Osteocyte (in vitro differentiated cells): ENCODE results near the gene LAMC1. TPM values are rescaled to one million over a fixed set of nuclear protein-coding genes. Genes with fewer than 3 reads are reported as not detected.

Experiments used
- DNase-seq: peaks from one replicate; pipeline ENCODE4 v3.0.0; 2021; ENCODE audit warnings: mixed read lengths; ENCODE audit not compliant: unreplicated experiment; ENCODE audit errors: extremely low spot score
- H3K27ac Mint-ChIP-seq: one replicate; pipeline ENCODE4 v1.8.0; 2021; ENCODE audit warnings: mild to moderate bottlenecking, mixed read lengths; ENCODE audit not compliant: unreplicated experiment
- H3K27me3 Mint-ChIP-seq: one replicate; pipeline ENCODE4 v1.8.0; 2021; ENCODE audit warnings: mixed read lengths; ENCODE audit not compliant: unreplicated experiment
- H3K36me3 Mint-ChIP-seq: one replicate; pipeline ENCODE4 v1.8.0; 2021; ENCODE audit warnings: mixed read lengths; ENCODE audit not compliant: unreplicated experiment
- H3K4me1 Mint-ChIP-seq: one replicate; pipeline ENCODE4 v1.8.0; 2021; ENCODE audit warnings: mixed read lengths; ENCODE audit not compliant: unreplicated experiment
- H3K4me3 Mint-ChIP-seq: one replicate; pipeline ENCODE4 v1.8.0; 2021; ENCODE audit warnings: mild to moderate bottlenecking, moderate library complexity, mixed read lengths; ENCODE audit not compliant: unreplicated experiment
- H3K9me3 Mint-ChIP-seq: one replicate; pipeline ENCODE4 v1.8.0; 2021; ENCODE audit warnings: mixed read lengths; ENCODE audit not compliant: unreplicated experiment
- CTCF ChIP-seq: fragments of 200-600 bp; sonication (generic); IDR thresholded peaks from 2 replicates; pipeline ENCODE4 v1.5.0; 2021; ENCODE audit warnings: antibody characterized with exemption, mild to moderate bottlenecking, moderate library complexity
- total RNA-seq: library from RNA; stranded (reverse); gene quantifications from 2 replicates; pipeline ENCODE4 v1.2.1, GENCODE V29; 2021

The LAMC1 gene
- total RNA-seq, 1 donor from 2014 or later: 384 TPM

GRCh38 chr1:183116416-183116815 lies 93.2 kb downstream of the LAMC1 start:
- no peak for TF ChIP-seq CTCF
- no peak for DNase-seq
- Mint-ChIP-seq H3K27me3 (no peaks in the 10 kb centered on the region), H3K4me1 (peaks cover 3% of the 10 kb centered on the region), H3K36me3 (peaks cover 61% of the 10 kb centered on the region), H3K9me3 (no peaks in the 10 kb centered on the region), H3K4me3 (no peak overlapping the region), H3K27ac (no peak overlapping the region)

GRCh38 chr1:183121609-183122008 lies 98.4 kb downstream of the LAMC1 start:
- Mint-ChIP-seq H3K4me1 (no peaks in the 10 kb centered on the region), H3K27ac (no peak overlapping the region), H3K9me3 (no peaks in the 10 kb centered on the region), H3K4me3 (no peak overlapping the region), H3K27me3 (no peaks in the 10 kb centered on the region), H3K36me3 (peaks cover 69% of the 10 kb centered on the region)
- no peak for DNase-seq
- TF ChIP-seq CTCF: no peak

- peak overlapping the region; percentile 15 for H3K27ac Mint-ChIP-seq
- no peaks in the 10 kb centered on the region for H3K9me3 Mint-ChIP-seq
- peaks cover 73% of the 10 kb centered on the region for H3K36me3 Mint-ChIP-seq
- H3K27me3 Mint-ChIP-seq: no peaks in the 10 kb centered on the region
- no peak overlapping the region for H3K4me3 Mint-ChIP-seq
- TF ChIP-seq CTCF: no peak
- no peak for DNase-seq
- H3K4me1 Mint-ChIP-seq: no peaks in the 10 kb centered on the region
These were observed 101.0 kb downstream of the LAMC1 start for GRCh38 chr1:183124259-183124658.

GRCh38 chr1:183125279-183125999 lies 102.2 kb downstream of the LAMC1 start:
- DNase-seq: no peak
- Mint-ChIP-seq H3K27me3 (no peaks in the 10 kb centered on the region), H3K9me3 (no peaks in the 10 kb centered on the region), H3K36me3 (peaks cover 77% of the 10 kb centered on the region), H3K4me1 (no peaks in the 10 kb centered on the region), H3K4me3 (no peak overlapping the region), H3K27ac (no peak overlapping the region)
- TF ChIP-seq CTCF: no peak

GRCh38 chr1:183126000-183126366 lies 102.8 kb downstream of the LAMC1 start:
- TF ChIP-seq CTCF: no peak
- no peak for DNase-seq
- Mint-ChIP-seq H3K9me3 (no peaks in the 10 kb centered on the region), H3K27me3 (no peaks in the 10 kb centered on the region), H3K27ac (no peak overlapping the region), H3K36me3 (peaks cover 75% of the 10 kb centered on the region), H3K4me1 (no peaks in the 10 kb centered on the region), H3K4me3 (no peak overlapping the region)
